CD4-positive, alpha-beta T cell (primary cell): ENCODE results near the gene GFM1. TPM values are rescaled to one million over a fixed set of nuclear protein-coding genes. Genes with fewer than 3 reads are reported as not detected.

Experiments
- ATAC-seq: fragments of 200-7000 bp; cut with Tn5 transposase; one replicate; pipeline ENCODE4 v1.10.0; 2022; ENCODE audit warnings: mild to moderate bottlenecking; ENCODE audit not compliant: poor library complexity
- CTCF ChIA-PET: fragments of 350-600 bp; sonication (Branson Sonifier 250); formaldehyde crosslinking; loops from one replicate; lab custom pipeline; 2021; ENCODE audit warnings: antibody characterized with exemption, inconsistent platforms; lab: Charles Lee
- POLR2A ChIA-PET: fragments of 350-600 bp; sonication (Branson Sonifier 250); formaldehyde crosslinking; loops from one replicate; lab custom pipeline; 2021; ENCODE audit warnings: antibody characterized with exemption, inconsistent platforms; lab: Charles Lee
- DNase-seq, 14 experiments: peaks; one replicate each; pipeline ENCODE4 v3.0.0-alpha.2; 2013 to 2020; ENCODE audit warnings: mixed read lengths in 2 of 14
- H3K27ac ChIP-seq, 2 donors: one replicate each; pipeline versions ENCODE4 v1.5.1 to v1.7.0; 2013; ENCODE audit warnings: low read length in 2 of 2, low read depth in 1 of 2, mild to moderate bottlenecking in 1 of 2
- H3K27me3 ChIP-seq, 2 experiments: 1 replicate in 1 of 2; 2 replicates in 1 of 2; pipeline versions ENCODE4 v1.6.1 to v1.7.0; 2013; ENCODE audit warnings: low read length in 2 of 2, control low read depth in 1 of 2, mild to moderate bottlenecking in 1 of 2, moderate library complexity in 1 of 2; ENCODE audit not compliant: insufficient read depth in 2 of 2, control insufficient read depth in 1 of 2
- H3K36me3 ChIP-seq: one replicate; pipeline ENCODE4 v1.6.1; 2013; ENCODE audit warnings: low read length, control low read depth; ENCODE audit not compliant: insufficient read depth
- H3K4me1 ChIP-seq: one replicate; pipeline ENCODE4 v1.6.1; 2013; ENCODE audit warnings: low read length, control low read depth; ENCODE audit not compliant: insufficient read depth
- H3K4me3 ChIP-seq: one replicate; pipeline ENCODE4 v1.5.1; 2013; ENCODE audit warnings: mild to moderate bottlenecking, low read length, moderate library complexity
- H3K9me3 ChIP-seq, 2 experiments: 1 replicate in 1 of 2; 2 replicates in 1 of 2; pipeline versions ENCODE4 v1.6.1 to v1.7.0; 2013; ENCODE audit warnings: low read length in 2 of 2, mild to moderate bottlenecking in 2 of 2, control low read depth in 1 of 2, moderate library complexity in 1 of 2; ENCODE audit not compliant: control insufficient read depth in 1 of 2, insufficient read depth in 1 of 2
- H3K27ac Mint-ChIP-seq: one replicate; pipeline ENCODE4 v1.8.0; 2020; ENCODE audit warnings: mixed read lengths
- H3K27me3 Mint-ChIP-seq: one replicate; pipeline ENCODE4 v1.8.0; 2021; ENCODE audit warnings: mixed read lengths
- H3K36me3 Mint-ChIP-seq: one replicate; pipeline ENCODE4 v1.8.0; 2021; ENCODE audit warnings: low read depth, mixed read lengths
- H3K4me1 Mint-ChIP-seq: one replicate; pipeline ENCODE4 v1.8.0; 2021; ENCODE audit warnings: low read depth, mixed read lengths
- H3K4me3 Mint-ChIP-seq: one replicate; pipeline ENCODE4 v1.8.0; 2020; ENCODE audit warnings: mild to moderate bottlenecking, mixed read lengths
- H3K9me3 Mint-ChIP-seq: one replicate; pipeline ENCODE4 v1.8.0; 2020; ENCODE audit warnings: mixed read lengths
- intact Hi-C, 2 experiments: fragments of 100-400 bp; cut with DNase I in 1 of 2; cut with micrococcal nuclease in 1 of 2; formaldehyde crosslinking; loops; one replicate each; pipeline versions ENCODE4 v1.15.1 to v1.9.0; 2023 to 2025; cut with DNase I, micrococcal nuclease
- total RNA-seq, 174 experiments: library from RNA in 2 of 174; stranded (reverse) in 2 of 174; gene quantifications; one replicate each; pipeline ENCODE4 v1.2.3 and lab custom pipeline; 2021 to 2026
- TF ChIP-seq, protein P1 (sequence below): fragments of 200-600 bp; IDR thresholded peaks from one replicate; pipeline ENCODE4 v1.8.0; 2022; ENCODE audit warnings: antibody characterized with exemption, mild to moderate bottlenecking

GFM1 gene
- total RNA-seq, 2 experiments from 2014 or later, result 27.5 to 29.4 TPM

GRCh38 chr3:158617982-158618875, 26.1 kb upstream of the GFM1 start:
- no peaks in the 10 kb centered on the region for H3K36me3 Mint-ChIP-seq
- POLR2A ChIA-PET, result no interaction called here
- H3K9me3 Mint-ChIP-seq, result peaks cover 7% of the 10 kb centered on the region

DNA sequence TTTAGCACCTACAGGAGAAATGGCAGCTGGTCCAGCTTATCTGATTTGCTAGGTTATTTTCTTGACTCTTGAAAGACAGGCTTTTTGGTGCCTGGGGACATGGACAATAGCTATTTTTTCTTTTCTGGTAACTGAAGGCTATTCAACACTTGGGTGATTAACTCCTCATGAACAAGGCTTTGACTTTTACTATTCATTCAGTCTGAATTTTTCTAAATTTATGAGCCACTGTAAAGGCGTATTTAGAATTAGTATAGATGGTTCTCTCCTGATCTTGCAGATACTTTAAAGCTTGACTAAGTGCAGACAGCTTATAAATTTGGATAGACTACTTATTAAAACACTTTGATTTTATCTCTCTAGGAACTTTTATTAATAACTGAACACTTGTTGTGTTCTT, 18.4 kb upstream of the GFM1 start:
- H3K27ac ChIP-seq, result no peak overlapping the region
- POLR2A ChIA-PET, result no interaction called here
- H3K4me3 ChIP-seq, result no peak overlapping the region
- H3K36me3 ChIP-seq, result no peaks in the 10 kb centered on the region
- Mint-ChIP-seq H3K9me3 (peaks cover 2% of the 10 kb centered on the region), H3K27me3 (peaks cover 24% of the 10 kb centered on the region), H3K4me3 (no peak overlapping the region), H3K36me3 (no peaks in the 10 kb centered on the region), H3K4me1 (no peaks in the 10 kb centered on the region), H3K27ac (no peak overlapping the region)
- DNase-seq (no peak), ATAC-seq (no peak)
- peaks cover 7 to 8% of the 10 kb centered on the region in 2 experiments for H3K9me3 ChIP-seq
- H3K4me1 ChIP-seq, result no peaks in the 10 kb centered on the region
- peaks cover 5 to 10% of the 10 kb centered on the region in 2 experiments for H3K27me3 ChIP-seq
- TF ChIP-seq, protein P1, sequence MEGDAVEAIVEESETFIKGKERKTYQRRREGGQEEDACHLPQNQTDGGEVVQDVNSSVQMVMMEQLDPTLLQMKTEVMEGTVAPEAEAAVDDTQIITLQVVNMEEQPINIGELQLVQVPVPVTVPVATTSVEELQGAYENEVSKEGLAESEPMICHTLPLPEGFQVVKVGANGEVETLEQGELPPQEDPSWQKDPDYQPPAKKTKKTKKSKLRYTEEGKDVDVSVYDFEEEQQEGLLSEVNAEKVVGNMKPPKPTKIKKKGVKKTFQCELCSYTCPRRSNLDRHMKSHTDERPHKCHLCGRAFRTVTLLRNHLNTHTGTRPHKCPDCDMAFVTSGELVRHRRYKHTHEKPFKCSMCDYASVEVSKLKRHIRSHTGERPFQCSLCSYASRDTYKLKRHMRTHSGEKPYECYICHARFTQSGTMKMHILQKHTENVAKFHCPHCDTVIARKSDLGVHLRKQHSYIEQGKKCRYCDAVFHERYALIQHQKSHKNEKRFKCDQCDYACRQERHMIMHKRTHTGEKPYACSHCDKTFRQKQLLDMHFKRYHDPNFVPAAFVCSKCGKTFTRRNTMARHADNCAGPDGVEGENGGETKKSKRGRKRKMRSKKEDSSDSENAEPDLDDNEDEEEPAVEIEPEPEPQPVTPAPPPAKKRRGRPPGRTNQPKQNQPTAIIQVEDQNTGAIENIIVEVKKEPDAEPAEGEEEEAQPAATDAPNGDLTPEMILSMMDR, result no peak
- CTCF ChIA-PET, result no interaction called here
- intact Hi-C loops, result no loop called here

More at GRCh38 chr3:158617982-158618875, 26.1 kb upstream of the GFM1 start:
- peaks cover 19 to 22% of the 10 kb centered on the region in 2 experiments for H3K9me3 ChIP-seq
- H3K4me3 ChIP-seq, result no peak overlapping the region
- Mint-ChIP-seq H3K27me3 (peaks cover 11% of the 10 kb centered on the region), H3K4me3 (no peak overlapping the region), H3K27ac (no peak overlapping the region), H3K4me1 (no peaks in the 10 kb centered on the region)
- intact Hi-C loops, result no loop called here
- CTCF ChIA-PET, result no interaction called here
- no peaks in the 10 kb centered on the region for H3K4me1 ChIP-seq
- H3K27ac ChIP-seq, result no peak overlapping the region
- DNase-seq (no peak), ATAC-seq (no peak)
- peaks cover 0 to 3% of the 10 kb centered on the region in 2 experiments for H3K27me3 ChIP-seq
- H3K36me3 ChIP-seq, result no peaks in the 10 kb centered on the region
- TF ChIP-seq, protein P1, result no peak

- H3K27ac Mint-ChIP-seq, result no peak overlapping the region
- no peak for ATAC-seq
- H3K4me1 Mint-ChIP-seq, result no peaks in the 10 kb centered on the region
- no peak for DNase-seq
- peaks cover 5 to 10% of the 10 kb centered on the region in 2 experiments for H3K27me3 ChIP-seq
- H3K4me3 ChIP-seq, result no peak overlapping the region
- no peak overlapping the region for H3K4me3 Mint-ChIP-seq
- POLR2A ChIA-PET, result no interaction called here
- peaks cover 28% of the 10 kb centered on the region for H3K27me3 Mint-ChIP-seq
- H3K36me3 ChIP-seq, result no peaks in the 10 kb centered on the region
- no peaks in the 10 kb centered on the region for H3K36me3 Mint-ChIP-seq
- CTCF ChIA-PET, result no interaction called here
- peaks cover 2% of the 10 kb centered on the region for H3K9me3 Mint-ChIP-seq
- intact Hi-C loops, result no loop called here
- H3K4me1 ChIP-seq, result no peaks in the 10 kb centered on the region
- H3K9me3 ChIP-seq, result no peaks in the 10 kb centered on the region
- TF ChIP-seq, protein P1, result no peak
- no peak overlapping the region for H3K27ac ChIP-seq
These were observed 12.3 kb upstream of the GFM1 start for GRCh38 chr3:158631981-158632380.
